K562 (cell line): ENCODE measurements around the gene LIF. TPM values are rescaled to one million over a fixed set of nuclear protein-coding genes. Genes with fewer than 3 reads are reported as not detected.

ENCODE experiments used
- CBX2 ChIP-seq: fragments of 200-600 bp; sonication (generic); IDR thresholded peaks from one replicate; pipeline ENCODE4 v1.6.1; 2012; ENCODE audit warnings: mild to moderate bottlenecking, low read length, inconsistent platforms; ENCODE audit not compliant: insufficient read depth, poor library complexity, severe bottlenecking
- CREB5 ChIP-seq: fragments of 250-450 bp; sonication (Bioruptor Pico); IDR thresholded peaks from 2 replicates; pipeline ENCODE4 v1.5.0; 2020; ENCODE audit warnings: mild to moderate bottlenecking
- GATAD2A ChIP-seq: fragments of 450-650 bp; IDR thresholded peaks from 2 replicates; pipeline ENCODE4 v1.6.1; 2017
- IFI16 ChIP-seq: fragments of 250-450 bp; sonication (Bioruptor Pico); IDR thresholded peaks from 2 replicates; pipeline ENCODE4 v2.1.2; 2022; ENCODE audit warnings: mild to moderate bottlenecking, inconsistent platforms
- L3MBTL2 ChIP-seq: fragments of 450-650 bp; IDR thresholded peaks from 2 replicates; pipeline ENCODE4 v1.6.1; 2016; ENCODE audit warnings: mild to moderate bottlenecking, moderate library complexity
- NEUROD1 ChIP-seq: fragments of 150-350 bp; IDR thresholded peaks from 2 replicates; pipeline ENCODE4 v1.6.1; 2014; ENCODE audit warnings: borderline replicate concordance, low read length, low read depth; ENCODE audit not compliant: partially characterized antibody
- NFXL1 ChIP-seq: fragments of 450-650 bp; formaldehyde crosslinking; IDR thresholded peaks from 2 replicates; pipeline ENCODE4 v1.4.0; 2021; ENCODE audit warnings: mild to moderate bottlenecking
- NKRF ChIP-seq: fragments of 450-650 bp; IDR thresholded peaks from 2 replicates; pipeline ENCODE4 v1.6.1; 2016; ENCODE audit warnings: borderline replicate concordance
- PHTF2 ChIP-seq: fragments of 250-450 bp; sonication (Bioruptor Pico); IDR thresholded peaks from 2 replicates; pipeline ENCODE4 v1.5.0; 2021; ENCODE audit warnings: mild to moderate bottlenecking
- RAD21 ChIP-seq, 2 experiments: fragments of 250-450 bp in 1 of 2; fragments of 450-650 bp in 1 of 2; sonication (Bioruptor Pico) in 1 of 2; formaldehyde crosslinking in 1 of 2; IDR thresholded peaks in 1 of 2; conservative IDR thresholded peaks in 1 of 2; 2 replicates each; pipeline versions ENCODE4 v1.4.0 to v1.8.0; 2020 to 2022; ENCODE audit warnings: mild to moderate bottlenecking in 2 of 2, moderate library complexity in 1 of 2
- RB1 ChIP-seq: fragments of 450-650 bp; IDR thresholded peaks from 2 replicates; pipeline ENCODE4 v1.6.1; 2017; ENCODE audit warnings: low read depth, mild to moderate bottlenecking
- SAP30 ChIP-seq: fragments of 200-600 bp; sonication (generic); IDR thresholded peaks from 2 replicates; pipeline ENCODE4 v1.6.1; 2012; ENCODE audit warnings: borderline replicate concordance, low read depth, mild to moderate bottlenecking, moderate library complexity, low read length, control low read depth, inconsistent platforms; ENCODE audit not compliant: insufficient read depth, poor library complexity, severe bottlenecking
- TAF9B ChIP-seq: fragments of 450-650 bp; IDR thresholded peaks from 2 replicates; pipeline ENCODE4 v1.6.1; 2018; ENCODE audit warnings: mild to moderate bottlenecking; ENCODE audit not compliant: partially characterized antibody
- TBL1XR1 ChIP-seq, 2 experiments: IDR thresholded peaks; 2 replicates each; pipeline ENCODE4 v1.6.1; 2012; ENCODE audit warnings: improper control_type of control experiment in 2 of 2, low read length in 2 of 2, mild to moderate bottlenecking in 1 of 2
- YBX1 ChIP-seq: fragments of 450-650 bp; IDR thresholded peaks from 2 replicates; pipeline ENCODE4 v1.7.1; 2016; ENCODE audit warnings: mild to moderate bottlenecking
- ZBTB2 ChIP-seq: fragments of 450-650 bp; IDR thresholded peaks from 2 replicates; pipeline ENCODE4 v1.6.1; 2016; ENCODE audit warnings: antibody characterized with exemption
- ZNF232 ChIP-seq: sonication (generic); formaldehyde crosslinking; IDR thresholded peaks from 2 replicates; pipeline ENCODE4 v1.8.0; 2022; ENCODE audit warnings: mild to moderate bottlenecking, missing genetic modification reagents
- ZNF507 ChIP-seq: conservative IDR thresholded peaks from 2 replicates; pipeline ENCODE4 v1.6.1; 2017; ENCODE audit warnings: missing genetic modification characterization, missing compliant biosample characterization
- ZNF696 ChIP-seq: fragments of 250-450 bp; sonication (Bioruptor Pico); conservative IDR thresholded peaks from 2 replicates; pipeline ENCODE4 v1.4.0; 2020; ENCODE audit warnings: mild to moderate bottlenecking, moderate library complexity
- ZSCAN29 ChIP-seq: fragments of 450-650 bp; IDR thresholded peaks from 2 replicates; pipeline ENCODE4 v1.6.1; 2017
- ZZZ3 ChIP-seq: fragments of 450-650 bp; IDR thresholded peaks from 2 replicates; pipeline ENCODE4 v1.6.1; 2016; ENCODE audit warnings: antibody characterized with exemption, mild to moderate bottlenecking, moderate library complexity
- polyA plus RNA-seq, 8 experiments: library from polyadenylated mRNA; depleted of rRNA in 4 of 8; stranded (reverse) in 5 of 8; unstranded in 3 of 8; fragments of >200 nt; fragmentation: Nextera tagmentation in 2 of 8; fragmentation: Illumina TruSeq in 1 of 8; extraction: Ambion mirVana in 2 of 8; extraction: Trizol in 1 of 8; gene quantifications; 2 replicates each; pipeline versions ENCODE4 v1.2.1 to v1.2.3, GENCODE V29; 2011 to 2014; ENCODE audit warnings: inconsistent platforms in 1 of 8, missing spikeins in 1 of 8
- total RNA-seq, 7 experiments: library from RNA; depleted of rRNA in 6 of 7; stranded (reverse); fragments of >200 nt in 6 of 7; fragmentation: Illumina TruSeq in 2 of 7; extraction: Trizol in 2 of 7; gene quantifications; 2 replicates each; pipeline versions ENCODE4 v1.2.1 to v1.2.3, GENCODE V29; 2011 to 2021; ENCODE audit warnings: low replicate concordance in 1 of 7

Gene LIF
- total and polyA plus RNA-seq, 9 of the 15 experiments (the other 6 are each of a cell fraction or from before 2014, with no cell fraction given), result 0.05 to 0.39 (median 0.18) TPM; not detected in 3

GRCh38 chr22:30216710-30217109, 29.8 kb downstream of the LIF start (continued):
- TF ChIP-seq NKRF (no peak), YBX1 (no peak), ZNF232 (CRISPR knock-in tag) (no peak), GATAD2A (peak; percentile 58; the same call in 1 of the 2 replicates), ZNF696 (CRISPR knock-in tag) (no peak), CBX2 (no peak), RB1 (no peak), IFI16 (CRISPR knock-in tag) (no peak), TAF9B (no peak), CREB5 (no peak), NFXL1 (CRISPR knock-in tag) (no peak), RAD21 (CRISPR knock-in tag; conservative IDR thresholded peaks at IDR 0.05 in 1 of 2, IDR thresholded peaks at IDR 0.05 in 1 of 2) (no peak), NEUROD1 (peak; percentile 82), ZNF507 (no peak), ZBTB2 (0 out of 2 replicates have a peak, but pooled peaks have one; percentile 18), SAP30 (no peak), L3MBTL2 (peak; percentile 81), PHTF2 (CRISPR knock-in tag) (no peak), TBL1XR1 (IDR thresholded peaks at IDR 0.05; ENCODE audit: low read length in 2 of 2) (peak; percentile 72 to 93; a peak in 3 of 4 replicates), ZZZ3 (no peak), ZSCAN29 (no peak)
